Ishikawa (cell line): ENCODE results near the gene SCNM1.

Source experiments
- CEBPB ChIP-seq: IDR thresholded peaks from 2 replicates; pipeline ENCODE4 v1.6.1; 2012
- CREB1 ChIP-seq: IDR thresholded peaks from 2 replicates; pipeline ENCODE4 v1.6.1; 2012; ENCODE audit warnings: low read depth
- EGR1 ChIP-seq: IDR thresholded peaks from 2 replicates; pipeline ENCODE4 v1.6.1; 2012
- EP300 ChIP-seq: IDR thresholded peaks from 2 replicates; pipeline ENCODE4 v1.6.1; 2012; ENCODE audit warnings: borderline replicate concordance
- FOXM1 ChIP-seq: IDR thresholded peaks from 2 replicates; pipeline ENCODE4 v1.6.1; 2012; ENCODE audit warnings: low read depth, borderline replicate concordance
- MAX ChIP-seq: IDR thresholded peaks from 2 replicates; pipeline ENCODE4 v1.6.1; 2012
- NFIC ChIP-seq: IDR thresholded peaks from 2 replicates; pipeline ENCODE4 v1.6.1; 2012
- RAD21 ChIP-seq: IDR thresholded peaks from 2 replicates; pipeline ENCODE4 v1.6.1; 2012; ENCODE audit warnings: low read depth
- REST ChIP-seq: IDR thresholded peaks from 2 replicates; pipeline ENCODE4 v1.6.1; 2012; ENCODE audit warnings: low read depth, mild to moderate bottlenecking
- TAF1 ChIP-seq: IDR thresholded peaks from 2 replicates; pipeline ENCODE4 v1.6.1; 2012; ENCODE audit warnings: low read depth, mild to moderate bottlenecking
- TCF12 ChIP-seq: IDR thresholded peaks from 2 replicates; pipeline ENCODE4 v1.6.1; 2012; ENCODE audit warnings: low read depth
- TEAD4 ChIP-seq: IDR thresholded peaks from 2 replicates; pipeline ENCODE4 v1.6.1; 2012
- YY1 ChIP-seq: IDR thresholded peaks from 2 replicates; pipeline ENCODE4 v1.6.1; 2012; ENCODE audit warnings: low read depth
- ZBTB7A ChIP-seq: IDR thresholded peaks from 2 replicates; pipeline ENCODE4 v1.6.1; 2012; ENCODE audit warnings: low read depth
- TF ChIP-seq, protein P1 (sequence below): IDR thresholded peaks from 2 replicates; pipeline ENCODE4 v1.6.1; 2012

SCNM1 gene

GRCh38 chr1:151175041-151175741 lies 9.2 kb downstream of the SCNM1 start:
- no peak for TF ChIP-seq FOXM1
- TF ChIP-seq EP300, result no peak
- TF ChIP-seq, protein P1, sequence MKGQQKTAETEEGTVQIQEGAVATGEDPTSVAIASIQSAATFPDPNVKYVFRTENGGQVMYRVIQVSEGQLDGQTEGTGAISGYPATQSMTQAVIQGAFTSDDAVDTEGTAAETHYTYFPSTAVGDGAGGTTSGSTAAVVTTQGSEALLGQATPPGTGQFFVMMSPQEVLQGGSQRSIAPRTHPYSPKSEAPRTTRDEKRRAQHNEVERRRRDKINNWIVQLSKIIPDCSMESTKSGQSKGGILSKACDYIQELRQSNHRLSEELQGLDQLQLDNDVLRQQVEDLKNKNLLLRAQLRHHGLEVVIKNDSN, result no peak
- TF ChIP-seq CEBPB, result no peak
- TF ChIP-seq TCF12, result no peak
- TF ChIP-seq RAD21, result no peak
- TF ChIP-seq YY1, result no peak
- TF ChIP-seq ZBTB7A, result no peak
- no peak for TF ChIP-seq CREB1
- TF ChIP-seq EGR1, result no peak
- TF ChIP-seq MAX, result no peak

DNA sequence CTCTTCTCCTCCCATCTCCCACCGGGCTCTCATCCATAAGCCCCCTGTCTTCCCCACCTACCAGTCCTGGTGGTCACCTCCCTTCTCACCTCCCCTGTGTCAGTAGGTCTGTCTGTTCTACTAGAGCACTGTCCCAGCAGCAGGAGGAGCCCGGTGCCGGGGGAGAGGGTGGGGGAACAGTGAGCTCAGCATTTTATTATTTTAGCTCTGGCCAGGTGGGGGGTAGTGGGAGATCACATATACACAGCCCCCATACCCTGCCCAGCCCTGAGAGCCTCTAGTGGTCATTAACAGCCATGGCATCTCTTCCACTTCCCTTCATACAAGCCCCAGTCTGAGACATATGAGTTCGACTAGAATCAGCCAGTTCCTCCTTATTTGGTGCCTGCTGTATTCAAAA lies 9.9 kb downstream of the SCNM1 start, which contains the start of gene TMOD4:
Gene TMOD4 (minus strand): TSS at position 119 of the 400 bp plus-strand sequence. CDS start 1,106 bp downstream, outside the sequence.
- TF ChIP-seq NFIC (no peak), CREB1 (no peak), EP300 (no peak), EGR1 (no peak)

DNA sequence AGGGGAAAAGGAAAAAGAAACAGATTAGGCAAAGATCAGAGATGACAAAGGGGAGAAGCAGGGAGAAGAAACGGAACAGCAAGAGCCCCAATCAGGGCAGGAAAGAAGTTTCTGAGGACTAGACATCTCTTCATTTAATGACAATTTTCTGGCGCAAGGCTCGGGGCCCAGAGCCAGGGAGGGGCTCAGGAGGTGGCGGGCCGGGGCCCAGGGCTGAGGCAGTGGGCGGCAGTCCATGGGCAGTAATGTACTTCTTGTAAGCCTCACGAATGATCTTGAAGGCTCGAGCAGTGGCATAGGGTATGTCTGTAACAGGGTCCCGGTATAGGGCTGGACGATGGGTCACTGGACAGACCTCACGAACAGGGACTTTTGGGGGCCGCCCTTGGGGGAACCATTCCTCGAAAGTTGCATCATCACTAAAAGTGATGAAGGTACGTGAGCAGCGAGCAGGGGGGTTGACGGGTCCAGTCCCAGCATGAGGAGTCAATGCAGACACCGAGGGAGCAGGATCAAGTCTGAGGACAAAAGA lies 10.6 kb downstream of the SCNM1 start:
- TF ChIP-seq TCF12 (no peak), MAX (no peak), EGR1 (no peak), FOXM1 (no peak), CREB1 (no peak), RAD21 (no peak), YY1 (no peak), TEAD4 (no peak), ZBTB7A (no peak), REST (no peak)

- TF ChIP-seq REST (no peak), RAD21 (no peak), FOXM1 (no peak), ZBTB7A (no peak), TEAD4 (no peak), EGR1 (no peak), EP300 (no peak), MAX (no peak), TAF1 (no peak)
- TF ChIP-seq, protein P1, result no peak
Observed at GRCh38 chr1:151184211-151184610, 18.3 kb downstream of the SCNM1 start.

DNA sequence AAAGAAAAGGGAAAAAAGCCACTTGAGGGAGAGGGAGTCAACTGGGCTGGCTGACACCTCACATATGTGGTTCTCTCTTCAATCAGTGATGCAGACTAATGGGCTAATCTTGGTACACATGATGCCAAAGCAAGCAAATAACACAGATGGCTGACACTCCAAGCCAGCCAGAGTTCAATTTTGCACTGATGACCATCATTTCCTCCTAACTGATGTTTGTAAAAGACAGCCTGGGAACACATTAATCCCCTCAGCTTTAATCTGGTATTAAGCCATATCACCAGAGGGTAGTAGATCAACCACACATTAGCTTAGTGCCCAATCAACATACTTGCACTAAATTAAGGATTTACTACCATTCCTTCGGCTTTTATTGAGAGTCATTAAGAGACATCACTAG lies 21.3 kb downstream of the SCNM1 start:
- TF ChIP-seq REST (no peak), TEAD4 (no peak), EP300 (no peak), RAD21 (no peak), CEBPB (no peak), TCF12 (no peak), EGR1 (no peak), FOXM1 (no peak), CREB1 (no peak), MAX (no peak)
